ENCODE measurements around the gene ENOX1.

Gene ENOX1

GRCh38 chr13:43246382-43246781 is 540.4 kb downstream of the ENOX1 start:
- Histone ChIP-seq H3K9ac (ENCODE audit: low read length) (no peak overlapping the region), H3K27me3 (ENCODE audit: control insufficient read depth, insufficient read depth, low read length) (no peaks in the 10 kb centered on the region), H3K9me3 (ENCODE audit: control insufficient read depth, low read length) (no peaks in the 10 kb centered on the region), H3K4me3 (ENCODE audit: low read length) (no peak overlapping the region), H3K4me1 (ENCODE audit: control insufficient read depth, insufficient read depth, low read length) (no peaks in the 10 kb centered on the region), H3K36me3 (ENCODE audit: control insufficient read depth, insufficient read depth, low read length) (no peaks in the 10 kb centered on the region)

GRCh38 chr13:43245374-43245964 is 541.3 kb downstream of the ENOX1 start:
- no peaks in the 10 kb centered on the region for H3K36me3 ChIP-seq (ENCODE audit: control insufficient read depth, insufficient read depth, low read length)
- H3K27me3 ChIP-seq (ENCODE audit: control insufficient read depth, insufficient read depth, low read length) = no peaks in the 10 kb centered on the region
- H3K9me3 ChIP-seq (ENCODE audit: control insufficient read depth, low read length) = no peaks in the 10 kb centered on the region
- H3K9ac ChIP-seq (ENCODE audit: low read length) = no peak overlapping the region
- no peak overlapping the region for H3K4me3 ChIP-seq (ENCODE audit: low read length)
- H3K4me1 ChIP-seq (ENCODE audit: control insufficient read depth, insufficient read depth, low read length) = no peaks in the 10 kb centered on the region

GRCh38 chr13:43244481-43244880 is 542.3 kb downstream of the ENOX1 start:
- H3K9me3 ChIP-seq (ENCODE audit: control insufficient read depth, low read length) = no peaks in the 10 kb centered on the region
- H3K9ac ChIP-seq (ENCODE audit: low read length) = no peak overlapping the region
- H3K4me3 ChIP-seq (ENCODE audit: low read length) = no peak overlapping the region
- H3K36me3 ChIP-seq (ENCODE audit: control insufficient read depth, insufficient read depth, low read length) = no peaks in the 10 kb centered on the region
- H3K27me3 ChIP-seq (ENCODE audit: control insufficient read depth, insufficient read depth, low read length) = no peaks in the 10 kb centered on the region
- H3K4me1 ChIP-seq (ENCODE audit: control insufficient read depth, insufficient read depth, low read length) = no peaks in the 10 kb centered on the region

GRCh38 chr13:43243711-43244110 is 543.1 kb downstream of the ENOX1 start:
- Histone ChIP-seq H3K27me3 (ENCODE audit: control insufficient read depth, insufficient read depth, low read length) (no peaks in the 10 kb centered on the region), H3K9me3 (ENCODE audit: control insufficient read depth, low read length) (no peaks in the 10 kb centered on the region), H3K9ac (ENCODE audit: low read length) (no peak overlapping the region), H3K36me3 (ENCODE audit: control insufficient read depth, insufficient read depth, low read length) (no peaks in the 10 kb centered on the region), H3K4me1 (ENCODE audit: control insufficient read depth, insufficient read depth, low read length) (no peaks in the 10 kb centered on the region), H3K4me3 (ENCODE audit: low read length) (no peak overlapping the region)

GRCh38 chr13:43242040-43242439 is 544.7 kb downstream of the ENOX1 start:
- Histone ChIP-seq H3K4me1 (ENCODE audit: control insufficient read depth, insufficient read depth, low read length) (no peaks in the 10 kb centered on the region), H3K36me3 (ENCODE audit: control insufficient read depth, insufficient read depth, low read length) (no peaks in the 10 kb centered on the region), H3K9ac (ENCODE audit: low read length) (no peak overlapping the region), H3K27me3 (ENCODE audit: control insufficient read depth, insufficient read depth, low read length) (no peaks in the 10 kb centered on the region), H3K4me3 (ENCODE audit: low read length) (no peak overlapping the region), H3K9me3 (ENCODE audit: control insufficient read depth, low read length) (no peaks in the 10 kb centered on the region)

GRCh38 chr13:43240278-43240677 is 546.5 kb downstream of the ENOX1 start:
- no peaks in the 10 kb centered on the region for H3K27me3 ChIP-seq (ENCODE audit: control insufficient read depth, insufficient read depth, low read length)
- H3K4me1 ChIP-seq (ENCODE audit: control insufficient read depth, insufficient read depth, low read length) = no peaks in the 10 kb centered on the region
- no peak overlapping the region for H3K4me3 ChIP-seq (ENCODE audit: low read length)
- H3K9me3 ChIP-seq (ENCODE audit: control insufficient read depth, low read length) = no peaks in the 10 kb centered on the region
- H3K9ac ChIP-seq (ENCODE audit: low read length) = no peak overlapping the region
- no peaks in the 10 kb centered on the region for H3K36me3 ChIP-seq (ENCODE audit: control insufficient read depth, insufficient read depth, low read length)

- H3K4me3 ChIP-seq (ENCODE audit: low read length) = no peak overlapping the region
These were observed 547.4 kb downstream of the ENOX1 start for GRCh38 chr13:43239275-43239840.

GRCh38 chr13:43238341-43239083 is 548.3 kb downstream of the ENOX1 start:
- Histone ChIP-seq H3K36me3 (ENCODE audit: control insufficient read depth, insufficient read depth, low read length) (no peaks in the 10 kb centered on the region), H3K9me3 (ENCODE audit: control insufficient read depth, low read length) (no peaks in the 10 kb centered on the region), H3K4me3 (ENCODE audit: low read length) (no peak overlapping the region), H3K4me1 (ENCODE audit: control insufficient read depth, insufficient read depth, low read length) (peaks cover under 1% of the 10 kb centered on the region), H3K27me3 (ENCODE audit: control insufficient read depth, insufficient read depth, low read length) (no peaks in the 10 kb centered on the region), H3K9ac (ENCODE audit: low read length) (no peak overlapping the region)

More at GRCh38 chr13:43239275-43239840, 547.4 kb downstream of the ENOX1 start:
- Histone ChIP-seq H3K9me3 (ENCODE audit: control insufficient read depth, low read length) (no peaks in the 10 kb centered on the region), H3K27me3 (ENCODE audit: control insufficient read depth, insufficient read depth, low read length) (no peaks in the 10 kb centered on the region), H3K36me3 (ENCODE audit: control insufficient read depth, insufficient read depth, low read length) (no peaks in the 10 kb centered on the region), H3K9ac (ENCODE audit: low read length) (no peak overlapping the region), H3K4me1 (ENCODE audit: control insufficient read depth, insufficient read depth, low read length) (no peaks in the 10 kb centered on the region)

- Histone ChIP-seq H3K9me3 (ENCODE audit: control insufficient read depth, low read length) (no peaks in the 10 kb centered on the region), H3K4me3 (ENCODE audit: low read length) (no peak overlapping the region), H3K36me3 (ENCODE audit: control insufficient read depth, insufficient read depth, low read length) (no peaks in the 10 kb centered on the region), H3K27me3 (ENCODE audit: control insufficient read depth, insufficient read depth, low read length) (no peaks in the 10 kb centered on the region), H3K9ac (ENCODE audit: low read length) (no peak overlapping the region), H3K4me1 (ENCODE audit: control insufficient read depth, insufficient read depth, low read length) (peaks cover 9% of the 10 kb centered on the region)
These were observed 549.2 kb downstream of the ENOX1 start for GRCh38 chr13:43237616-43238015.

- H3K27me3 ChIP-seq (ENCODE audit: control insufficient read depth, insufficient read depth, low read length) = no peaks in the 10 kb centered on the region
- peaks cover 13% of the 10 kb centered on the region for H3K4me1 ChIP-seq (ENCODE audit: control insufficient read depth, insufficient read depth, low read length)
- no peak overlapping the region for H3K9ac ChIP-seq (ENCODE audit: low read length)
- H3K4me3 ChIP-seq (ENCODE audit: low read length) = no peak overlapping the region
- no peaks in the 10 kb centered on the region for H3K36me3 ChIP-seq (ENCODE audit: control insufficient read depth, insufficient read depth, low read length)
- H3K9me3 ChIP-seq (ENCODE audit: control insufficient read depth, low read length) = no peaks in the 10 kb centered on the region
These were observed 551.7 kb downstream of the ENOX1 start for GRCh38 chr13:43235028-43235427.

- Histone ChIP-seq H3K4me3 (ENCODE audit: low read length) (no peak overlapping the region), H3K4me1 (ENCODE audit: control insufficient read depth, insufficient read depth, low read length) (peaks cover 13% of the 10 kb centered on the region), H3K9me3 (ENCODE audit: control insufficient read depth, low read length) (no peaks in the 10 kb centered on the region), H3K36me3 (ENCODE audit: control insufficient read depth, insufficient read depth, low read length) (no peaks in the 10 kb centered on the region), H3K27me3 (ENCODE audit: control insufficient read depth, insufficient read depth, low read length) (no peaks in the 10 kb centered on the region), H3K9ac (ENCODE audit: low read length) (no peak overlapping the region)
These were observed 553.9 kb downstream of the ENOX1 start for GRCh38 chr13:43232873-43233265.

- H3K36me3 ChIP-seq (ENCODE audit: control insufficient read depth, insufficient read depth, low read length) = no peaks in the 10 kb centered on the region
- no peaks in the 10 kb centered on the region for H3K27me3 ChIP-seq (ENCODE audit: control insufficient read depth, insufficient read depth, low read length)
- peaks cover 13% of the 10 kb centered on the region for H3K4me1 ChIP-seq (ENCODE audit: control insufficient read depth, insufficient read depth, low read length)
- H3K9ac ChIP-seq (ENCODE audit: low read length) = no peak overlapping the region
- H3K9me3 ChIP-seq (ENCODE audit: control insufficient read depth, low read length) = no peaks in the 10 kb centered on the region
- no peak overlapping the region for H3K4me3 ChIP-seq (ENCODE audit: low read length)
These were observed 554.5 kb downstream of the ENOX1 start for GRCh38 chr13:43232144-43232872.
